Fibroblast of mammary gland (primary cell): Measurements from ENCODE around the gene SLC17A2.

Experiments
- DNase-seq: peaks from one replicate; pipeline ENCODE4 v3.0.0-alpha.2; 2010; ENCODE audit warnings: low read depth
- H3K4me3 ChIP-seq: 2 replicates; pipeline ENCODE4 v1.5.1; 2011; ENCODE audit warnings: low read depth, mild to moderate bottlenecking, low read length, moderate library complexity; ENCODE audit not compliant: control insufficient read depth
- CTCF ChIP-seq: conservative IDR thresholded peaks from 2 replicates; pipeline ENCODE4 v1.5.1; 2011; ENCODE audit warnings: low read depth, low read length, inconsistent platforms; ENCODE audit not compliant: control insufficient read depth, insufficient read depth

SLC17A2 gene

GRCh38 chr6:25868436-25869183 lies 61.9 kb downstream of the SLC17A2 start:
- no peak for TF ChIP-seq CTCF
- DNase-seq, result no peak
- H3K4me3 ChIP-seq, result no peak overlapping the region

GRCh38 chr6:25866011-25866410 lies 64.5 kb downstream of the SLC17A2 start:
- no peak for DNase-seq
- no peak overlapping the region for H3K4me3 ChIP-seq
- no peak for TF ChIP-seq CTCF

- no peak overlapping the region for H3K4me3 ChIP-seq
- TF ChIP-seq CTCF, result no peak
- no peak for DNase-seq
These were observed 67.1 kb downstream of the SLC17A2 start for GRCh38 chr6:25863360-25863759.
